Measurements from ENCODE around the gene ATOSA.

Gene ATOSA

GRCh38 chr15:52651114-52651513 lies 28.1 kb downstream of the ATOSA start:
- DNase-seq = no peak

- DNase-seq = no peak
Observed at GRCh38 chr15:52649686-52650085, 29.5 kb downstream of the ATOSA start.

GRCh38 chr15:52645916-52646315 lies 33.3 kb downstream of the ATOSA start:
- DNase-seq = no peak

GRCh38 chr15:52642386-52643361 lies 36.5 kb downstream of the ATOSA start:
- no peak for DNase-seq

- no peak for DNase-seq
Observed at GRCh38 chr15:52636459-52636858, 42.7 kb downstream of the ATOSA start.

GRCh38 chr15:52635908-52636307 lies 43.3 kb downstream of the ATOSA start:
- DNase-seq = no peak

Measured in NCI-H146 (cell line).